Stimulated activated CD4-positive, alpha-beta T cell treated with anti-CD3 and anti-CD28 coated beads, TNF-alpha, amount 100 ng/mL, for 4 hours (primary cell): ENCODE data around the gene GUCY1B1.

Experiments
- DNase-seq, 3 experiments: peaks; one replicate each; pipeline ENCODE4 v3.0.0-alpha.2; 2020; ENCODE audit warnings: low read depth in 3 of 3

GUCY1B1 gene

GRCh38 chr4:155799116-155799793 lies 40.4 kb downstream of the GUCY1B1 start:
- DNase-seq, result no peak

- DNase-seq, result no peak
Observed at GRCh38 chr4:155799794-155800123, 40.9 kb downstream of the GUCY1B1 start.

- no peak for DNase-seq
Observed at GRCh38 chr4:155800685-155801343, 42.0 kb downstream of the GUCY1B1 start.

GRCh38 chr4:155802190-155802959 lies 43.6 kb downstream of the GUCY1B1 start:
- DNase-seq, result no peak

- no peak for DNase-seq
Observed at GRCh38 chr4:155805016-155805415, 46.2 kb downstream of the GUCY1B1 start.

GRCh38 chr4:155807021-155807420 lies 48.2 kb downstream of the GUCY1B1 start:
- no peak for DNase-seq

- DNase-seq, result no peak
Observed at GRCh38 chr4:155809835-155810234, 51.0 kb downstream of the GUCY1B1 start.

- DNase-seq, result no peak
Observed at GRCh38 chr4:155811083-155811482, 52.3 kb downstream of the GUCY1B1 start.

- DNase-seq, result no peak
Observed at GRCh38 chr4:155818639-155819038, 59.8 kb downstream of the GUCY1B1 start.

- no peak for DNase-seq
Observed at GRCh38 chr4:155819066-155819465, 60.2 kb downstream of the GUCY1B1 start.

GRCh38 chr4:155820887-155821518 lies 62.2 kb downstream of the GUCY1B1 start:
- DNase-seq, result no peak

- DNase-seq, result no peak
Observed at GRCh38 chr4:155822572-155822971, 63.8 kb downstream of the GUCY1B1 start.

GRCh38 chr4:155828628-155829027 lies 69.8 kb downstream of the GUCY1B1 start:
- DNase-seq, result no peak

GRCh38 chr4:155832664-155833063 lies 73.8 kb downstream of the GUCY1B1 start:
- DNase-seq, result no peak

- DNase-seq, result no peak
Observed at GRCh38 chr4:155837203-155837796, 78.5 kb downstream of the GUCY1B1 start.

GRCh38 chr4:155842080-155842479 lies 83.3 kb downstream of the GUCY1B1 start:
- DNase-seq, result no peak

- no peak for DNase-seq
Observed at GRCh38 chr4:155846929-155847328, 88.1 kb downstream of the GUCY1B1 start.

GRCh38 chr4:155849042-155849441 lies 90.2 kb downstream of the GUCY1B1 start:
- no peak for DNase-seq

GRCh38 chr4:155853189-155853588 lies 94.4 kb downstream of the GUCY1B1 start:
- DNase-seq, result no peak

- no peak for DNase-seq
Observed at GRCh38 chr4:155854582-155855226, 95.9 kb downstream of the GUCY1B1 start.

- no peak for DNase-seq
Observed at GRCh38 chr4:155855897-155856296, 97.1 kb downstream of the GUCY1B1 start.
